Stimulated activated CD8-positive, alpha-beta memory T cell treated with anti-CD3 and anti-CD28 coated beads, Interleukin-12 subunit alpha, Interleukin-12 subunit beta, amount 100 ng/mL, for 24 hours (primary cell): ENCODE data around the gene URB2.
"Not testable (repeated sequence)": the region's sequence is repeated elsewhere in the genome, so short reads cannot be mapped to it uniquely, and the experiment has no call there.

Experiments used
- DNase-seq: peaks from one replicate; pipeline ENCODE4 v3.0.0-alpha.2; 2020; ENCODE audit errors: extremely low read depth

The URB2 gene

GRCh38 chr1:229693129-229693900, 67.3 kb downstream of the URB2 start:
- no peak for DNase-seq

GRCh38 chr1:229694053-229694693, 68.1 kb downstream of the URB2 start:
- DNase-seq: no peak

- DNase-seq: no peak
Measured at GRCh38 chr1:229696385-229696784, 70.3 kb downstream of the URB2 start.

GRCh38 chr1:229699613-229700267, 73.7 kb downstream of the URB2 start:
- no peak for DNase-seq

GRCh38 chr1:229704157-229704556, 78.1 kb downstream of the URB2 start:
- DNase-seq: no peak

GRCh38 chr1:229705152-229705551, 79.1 kb downstream of the URB2 start:
- not testable (repeated sequence) for DNase-seq

- DNase-seq: not testable (repeated sequence)
Measured at GRCh38 chr1:229707127-229707526, 81.1 kb downstream of the URB2 start.

- DNase-seq: no peak
Measured at GRCh38 chr1:229709500-229710013, 83.5 kb downstream of the URB2 start.
